Activated CD4-positive, CD25-positive, alpha-beta regulatory T cell (primary cell): ENCODE results near the gene VAT1L.

Experiments used
- DNase-seq, 4 experiments: peaks; one replicate each; lab custom pipeline; 2025; lab: John Stamatoyannopoulos, UW

The VAT1L gene

GRCh38 chr16:77869997-77870813, 81.8 kb downstream of the VAT1L start:
- no peak for DNase-seq

DNA sequence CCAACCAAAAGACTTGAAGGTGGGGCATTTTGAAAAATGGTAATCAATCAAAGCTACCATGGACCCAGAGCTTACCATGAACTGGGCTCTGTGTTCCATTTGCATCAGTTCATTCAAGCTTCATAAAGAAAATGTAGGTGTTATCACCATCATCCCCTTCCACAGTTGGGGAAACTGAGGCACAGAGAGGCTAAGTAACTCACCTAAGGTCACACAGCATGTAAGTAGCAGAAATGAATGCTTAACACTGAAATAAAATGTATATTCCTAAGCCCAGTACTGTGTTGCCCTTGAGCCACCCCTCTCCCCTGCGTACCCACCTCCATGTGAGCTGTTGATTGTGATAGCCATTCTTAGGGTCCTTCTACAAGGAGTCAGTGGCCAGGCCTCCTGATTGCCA, 83.6 kb downstream of the VAT1L start:
- DNase-seq: no peak

DNA sequence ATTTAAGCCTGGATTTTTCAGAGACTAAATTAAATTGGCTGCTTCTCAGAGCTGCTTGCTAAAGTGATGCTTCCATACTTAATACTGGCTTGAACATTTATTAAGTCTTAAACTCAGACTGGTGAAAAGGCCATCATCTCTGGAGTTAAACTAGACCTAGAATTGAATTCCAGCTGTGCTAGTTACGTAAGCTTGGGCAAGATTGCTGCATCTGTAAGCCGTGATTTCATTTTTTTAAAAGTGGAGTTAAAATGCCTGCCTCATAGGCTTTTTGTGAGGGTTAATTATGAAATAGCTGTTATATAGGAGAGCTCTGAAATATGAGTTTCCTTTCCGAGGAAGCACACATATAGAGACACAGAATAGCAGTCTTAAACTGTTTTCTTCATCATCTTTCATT, 84.7 kb downstream of the VAT1L start:
- DNase-seq: no peak

DNA sequence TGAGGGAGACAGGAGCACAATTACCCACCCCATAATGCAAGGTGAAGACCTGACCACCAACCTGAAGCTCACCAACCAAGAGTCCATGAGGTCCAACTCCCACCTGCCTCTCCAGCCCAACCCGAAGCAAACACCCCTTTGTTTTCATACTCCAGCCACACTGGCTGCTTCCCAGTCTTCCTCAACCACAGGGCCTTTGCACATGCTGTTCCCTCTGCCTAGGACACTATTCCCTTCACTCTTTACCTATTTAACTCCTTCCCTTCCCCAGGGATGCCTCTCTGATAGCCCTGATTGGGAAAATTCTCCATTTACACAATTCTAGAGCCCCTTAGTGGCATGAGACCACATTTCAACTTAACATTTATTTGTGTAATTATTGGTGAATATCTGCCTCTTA, 86.0 kb downstream of the VAT1L start:
- no peak for DNase-seq

DNA sequence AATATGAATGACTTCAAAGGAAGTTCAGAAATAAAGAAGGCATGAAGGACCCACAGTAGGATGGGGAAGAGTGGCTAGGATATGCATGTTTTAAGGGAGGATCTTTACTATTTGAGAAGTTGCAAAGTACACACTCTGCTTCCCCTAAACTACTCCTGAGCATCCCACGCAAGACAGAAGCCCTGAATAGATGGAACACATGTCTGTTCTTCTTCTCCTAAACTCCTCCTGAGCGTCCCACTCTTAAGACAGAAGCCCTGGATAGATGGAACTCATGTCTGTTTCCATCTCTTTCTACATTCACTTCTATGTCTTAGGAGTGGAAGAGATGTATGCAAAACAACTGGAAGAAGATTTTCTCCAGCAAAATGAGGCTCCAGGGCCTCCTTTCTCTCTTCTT, 88.4 kb downstream of the VAT1L start:
- DNase-seq: no peak

DNA sequence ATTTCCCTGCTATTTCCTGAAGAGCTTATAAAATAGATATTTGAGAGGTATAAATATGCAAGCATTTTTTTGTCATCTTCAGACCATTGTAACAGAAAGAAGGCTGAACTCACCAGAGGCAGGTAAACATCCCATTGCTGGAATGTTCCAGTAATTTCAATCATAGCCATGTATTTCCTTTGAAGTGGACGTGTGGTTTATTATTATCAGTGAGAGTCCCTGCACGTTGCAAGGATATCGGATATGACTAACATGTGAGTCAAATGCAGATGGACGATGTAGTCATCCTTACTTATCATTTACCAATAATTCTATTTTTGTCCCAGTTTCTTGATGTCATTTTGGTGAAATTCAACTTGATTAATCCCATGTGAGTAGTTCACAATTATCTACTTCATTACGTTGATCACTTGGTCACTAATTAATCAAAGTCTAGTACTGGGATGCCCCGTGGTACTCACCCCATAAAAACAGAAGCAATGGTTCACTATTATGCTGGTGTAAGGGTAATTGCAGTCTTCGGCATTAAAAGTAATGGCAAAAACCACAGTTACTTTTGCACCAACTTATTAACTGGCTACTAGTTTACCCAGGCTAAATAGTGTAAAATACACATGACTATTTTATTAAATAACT, 89.5 kb downstream of the VAT1L start:
- no peak for DNase-seq

DNA sequence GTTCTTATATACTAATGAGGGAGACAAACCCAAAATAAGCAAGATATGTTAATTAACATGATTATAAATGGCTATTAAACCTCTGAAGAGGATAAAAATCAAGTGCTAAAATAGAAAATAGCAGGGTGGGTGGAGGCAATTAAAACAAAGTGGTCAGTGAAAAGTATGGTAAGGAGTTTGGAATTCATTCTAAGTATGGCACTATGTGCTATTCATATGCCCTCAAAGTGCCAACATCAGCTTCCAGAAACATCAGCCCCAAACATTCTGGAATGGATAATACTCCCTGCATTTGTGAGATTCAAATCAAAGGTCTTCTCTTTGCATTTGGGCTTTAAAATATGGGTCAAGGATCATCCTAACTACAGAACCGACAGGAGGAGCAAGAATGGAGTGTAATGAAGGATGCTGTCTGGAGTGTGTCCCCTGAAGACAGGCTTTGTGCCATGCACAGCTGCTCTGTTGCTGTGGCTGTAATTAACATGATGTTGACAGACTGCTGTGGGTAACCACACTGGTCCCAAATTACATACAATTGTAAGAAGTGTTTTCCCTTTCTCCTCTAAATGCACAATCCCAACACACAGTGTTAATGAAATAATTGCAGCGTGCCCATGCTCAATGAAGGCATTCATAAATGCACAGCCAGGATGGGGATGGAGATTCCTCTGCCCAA, 93.1 kb downstream of the VAT1L start:
- DNase-seq: no peak

- DNase-seq: no peak
Observed at GRCh38 chr16:77882358-77882757, 94.0 kb downstream of the VAT1L start.

DNA sequence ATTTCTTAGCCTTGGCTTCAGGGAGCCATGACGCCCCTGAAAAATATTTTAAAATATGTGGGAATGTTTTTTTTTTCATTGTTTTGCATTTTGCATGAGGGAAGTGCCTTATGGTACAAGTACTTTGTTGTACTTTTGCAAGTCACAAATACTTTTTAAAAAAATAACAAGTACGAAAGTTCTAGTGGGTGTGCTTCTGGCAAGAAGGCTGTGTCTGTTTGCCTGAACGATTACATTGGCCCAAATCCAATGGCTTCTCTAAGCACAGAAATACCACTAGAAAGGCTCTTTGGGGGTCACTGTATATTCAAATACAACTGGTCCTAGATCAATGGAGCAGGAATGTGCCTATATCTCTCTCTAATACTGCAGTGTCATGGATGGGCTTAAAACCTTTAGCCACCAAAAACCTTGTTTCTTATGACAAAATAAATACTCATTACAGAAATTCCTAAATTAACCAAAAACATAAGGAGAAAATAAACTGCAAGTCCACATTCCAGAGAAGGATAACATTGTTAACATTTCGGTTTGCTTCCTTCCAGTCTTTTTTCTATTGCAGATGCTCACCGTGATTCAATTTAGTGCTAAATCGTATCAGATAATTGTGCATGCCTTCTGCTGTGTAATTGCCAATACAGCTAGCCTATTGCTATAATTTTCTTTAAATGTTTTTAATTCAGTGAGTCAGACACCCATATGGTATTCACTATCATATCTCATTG, 97.4 kb downstream of the VAT1L start:
- no peak for DNase-seq

GRCh38 chr16:77888871-77889270, 100.5 kb downstream of the VAT1L start:
- DNase-seq: no peak

- DNase-seq: no peak
Observed at GRCh38 chr16:77890075-77890474, 101.7 kb downstream of the VAT1L start.

DNA sequence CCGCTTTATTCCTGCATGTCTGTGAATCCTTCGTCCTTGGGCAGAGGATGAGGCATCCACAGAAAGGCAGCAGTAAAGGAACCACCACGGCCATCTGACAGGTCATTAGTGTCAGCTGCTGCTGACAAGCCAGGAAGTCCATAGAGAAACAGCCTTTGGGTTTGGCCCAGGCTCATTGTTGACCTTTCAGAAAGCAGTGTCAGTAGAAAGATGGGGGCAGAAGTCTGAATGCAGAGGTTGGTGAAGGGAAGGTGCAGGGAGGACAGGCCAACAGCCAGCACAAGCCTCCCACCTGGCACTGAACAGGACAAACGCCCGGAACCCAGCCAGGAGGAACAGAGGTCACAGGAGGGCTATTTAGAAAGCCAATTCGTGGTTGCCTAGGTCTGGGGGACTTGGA, 105.8 kb downstream of the VAT1L start:
- DNase-seq: no peak

DNA sequence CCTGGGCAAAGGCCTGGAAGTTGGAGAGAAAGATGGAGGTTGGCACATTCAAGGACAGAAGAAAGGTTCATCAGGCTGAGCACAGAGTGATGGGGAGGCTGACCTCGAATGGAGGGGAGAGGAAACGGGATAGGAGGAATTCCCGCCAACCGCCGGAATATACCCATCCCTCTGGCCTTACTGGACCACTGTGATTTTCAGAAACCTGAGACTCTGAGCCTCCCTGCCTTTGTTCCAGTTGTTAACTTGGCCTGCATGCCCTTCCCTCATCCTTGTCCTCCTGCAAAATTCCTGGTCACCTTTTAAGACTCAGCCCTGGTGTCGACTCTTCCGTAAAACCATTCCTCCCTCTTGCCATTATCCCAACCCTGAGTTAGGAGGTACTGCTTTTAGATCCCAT, 107.6 kb downstream of the VAT1L start:
- DNase-seq: no peak

- no peak for DNase-seq
Observed at GRCh38 chr16:77896415-77897128, 108.2 kb downstream of the VAT1L start.

DNA sequence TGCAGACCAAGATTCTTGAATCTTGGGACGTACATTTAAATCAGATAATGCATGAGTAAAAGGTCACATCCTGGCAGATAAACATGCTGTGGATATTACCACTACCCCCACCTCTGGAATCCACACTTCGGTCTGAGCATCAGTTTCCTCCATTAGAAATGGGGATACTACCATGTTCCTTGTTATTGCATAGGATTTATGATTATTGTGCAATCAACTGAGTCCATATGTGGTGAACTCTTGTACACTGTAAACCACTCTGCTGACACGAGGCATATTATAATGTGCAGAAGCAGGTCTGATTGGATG, 108.7 kb downstream of the VAT1L start:
- DNase-seq: no peak

DNA sequence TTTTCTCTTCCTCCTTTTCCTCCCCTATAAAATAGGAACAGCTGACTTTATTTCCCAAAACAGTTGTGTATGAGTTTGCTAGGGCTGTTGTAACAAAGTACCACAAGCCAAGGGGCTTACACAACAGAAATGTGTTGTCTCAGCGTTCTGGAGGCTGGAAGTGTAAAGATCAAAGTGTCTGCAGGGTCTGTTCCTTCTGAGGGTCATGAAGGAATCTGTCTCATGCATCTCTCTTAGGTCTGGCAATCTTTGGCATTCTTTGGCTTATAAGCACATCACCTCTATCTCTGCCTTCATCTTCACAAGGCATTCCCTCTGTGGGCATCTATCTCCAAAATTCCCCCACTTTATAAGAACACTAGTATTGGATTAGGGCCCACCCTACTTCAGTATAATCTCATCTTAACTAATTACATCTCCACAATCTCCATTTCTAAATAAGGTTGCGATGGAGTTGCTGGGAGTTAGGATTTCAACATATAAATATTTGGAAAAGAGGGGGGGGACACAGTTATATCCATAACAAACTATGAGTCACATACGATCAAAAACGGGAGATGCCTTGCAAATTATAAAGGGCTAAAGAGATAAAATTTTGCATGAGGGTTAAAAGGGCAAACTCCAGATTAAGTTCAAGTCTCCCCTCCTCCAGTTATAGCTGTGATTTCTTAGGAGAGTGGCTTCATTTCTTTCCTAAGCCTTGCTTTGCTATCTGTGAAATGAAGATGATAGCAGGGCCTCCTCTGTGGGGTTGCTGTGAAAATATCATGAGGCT, 109.7 kb downstream of the VAT1L start:
- no peak for DNase-seq

GRCh38 chr16:77898671-77899211, 110.4 kb downstream of the VAT1L start:
- DNase-seq: no peak

GRCh38 chr16:77899416-77899815, 111.1 kb downstream of the VAT1L start:
- no peak for DNase-seq

- no peak for DNase-seq
Observed at GRCh38 chr16:77905374-77905920, 117.1 kb downstream of the VAT1L start.

- DNase-seq: no peak
Observed at GRCh38 chr16:77910021-77910420, 121.7 kb downstream of the VAT1L start.

DNA sequence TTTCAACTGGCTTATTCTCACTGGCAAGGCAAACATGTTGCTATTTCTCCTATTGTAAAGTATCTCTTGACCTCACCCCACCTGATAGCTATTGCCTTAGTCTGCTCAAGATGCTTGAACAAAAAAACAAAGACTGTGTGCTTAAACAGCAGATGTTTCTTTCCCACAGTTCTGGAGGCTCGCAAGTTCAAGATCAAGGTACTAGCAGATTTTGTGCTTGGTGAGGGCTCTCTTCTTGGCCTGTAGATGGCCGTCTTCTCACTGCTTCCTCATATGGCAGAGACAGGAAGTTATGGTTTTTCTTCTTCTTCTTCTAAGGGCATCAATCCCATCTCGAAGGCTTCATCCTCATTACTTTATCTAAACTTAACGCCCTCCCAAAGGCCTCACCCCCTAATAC, 124.3 kb downstream of the VAT1L start:
- no peak for DNase-seq
